H1 (cell line): ENCODE data around the gene PRR22. TPM values are rescaled to one million over a fixed set of nuclear protein-coding genes. Genes with fewer than 3 reads are reported as not detected.

Experiments
- BACH1 ChIP-seq: IDR thresholded peaks from 2 replicates; pipeline ENCODE4 v1.6.1; 2012; ENCODE audit warnings: low read length, improper control_type of control experiment
- KDM4A ChIP-seq: IDR thresholded peaks from one replicate; pipeline ENCODE4 v1.7.1; 2012; ENCODE audit warnings: low read depth, mild to moderate bottlenecking, moderate library complexity, low read length, inconsistent platforms; ENCODE audit not compliant: severe bottlenecking
- RNF2 ChIP-seq: fragments of 200-900, 300-1000 bp; sonication (generic); IDR thresholded peaks from 2 replicates; pipeline ENCODE4 v1.7.1; 2016; ENCODE audit warnings: borderline replicate concordance, low read depth, mild to moderate bottlenecking, antibody characterized with exemption, low read length; ENCODE audit not compliant: poor library complexity, severe bottlenecking; ENCODE audit errors: missing control alignments
- ZNF274 ChIP-seq: IDR thresholded peaks from 2 replicates; pipeline ENCODE4 v1.7.0; 2012; ENCODE audit warnings: low read length, borderline replicate concordance; ENCODE audit errors: extremely low read depth
- polyA plus RNA-seq, 7 experiments: library from polyadenylated mRNA; depleted of rRNA in 3 of 7; stranded (reverse) in 5 of 7; unstranded in 2 of 7; fragments of >200 nt in 5 of 7; fragments of 200-250 nt in 2 of 7; gene quantifications; 1 replicate in 5 of 7; 2 replicates in 1 of 7; 4 replicates in 1 of 7; pipeline versions ENCODE4 v1.2.1 to v1.2.3, GENCODE V29; 2011 to 2013; ENCODE audit warnings: missing spikeins in 2 of 7, mixed read lengths in 2 of 7
- total RNA-seq: library from RNA; stranded (reverse); fragmentation: NEBNext Ultra II Directional; extraction: Animal tissue kit (Norgen Biotek cat#: 25700); gene quantifications from 2 replicates; pipeline ENCODE4 v1.2.1, GENCODE V29; 2021
- TF ChIP-seq, protein P1 (sequence below): fragments of 300-600 bp; sonication (generic); IDR thresholded peaks from 2 replicates; pipeline ENCODE4 v1.7.1; 2012; ENCODE audit warnings: low read length, moderate library complexity, mild to moderate bottlenecking, inconsistent platforms; ENCODE audit not compliant: insufficient replicate concordance
- TF ChIP-seq, protein P2 (sequence below), 3 experiments: IDR thresholded peaks; 1 replicate in 2 of 3; 2 replicates in 1 of 3; pipeline versions ENCODE4 v1.5.1 to v1.6.1; 2011; ENCODE audit warnings: low read length in 3 of 3, mild to moderate bottlenecking in 3 of 3, inconsistent platforms in 2 of 3, low read depth in 1 of 3, moderate library complexity in 1 of 3; ENCODE audit not compliant: insufficient read depth in 1 of 3; ENCODE audit errors: control extremely low read depth in 1 of 3

The PRR22 gene
- total and polyA plus RNA-seq, 2 of the 8 experiments (the other 6 are each of a cell fraction or from before 2014, with no cell fraction given), result 1.9 to 2.1 TPM

DNA sequence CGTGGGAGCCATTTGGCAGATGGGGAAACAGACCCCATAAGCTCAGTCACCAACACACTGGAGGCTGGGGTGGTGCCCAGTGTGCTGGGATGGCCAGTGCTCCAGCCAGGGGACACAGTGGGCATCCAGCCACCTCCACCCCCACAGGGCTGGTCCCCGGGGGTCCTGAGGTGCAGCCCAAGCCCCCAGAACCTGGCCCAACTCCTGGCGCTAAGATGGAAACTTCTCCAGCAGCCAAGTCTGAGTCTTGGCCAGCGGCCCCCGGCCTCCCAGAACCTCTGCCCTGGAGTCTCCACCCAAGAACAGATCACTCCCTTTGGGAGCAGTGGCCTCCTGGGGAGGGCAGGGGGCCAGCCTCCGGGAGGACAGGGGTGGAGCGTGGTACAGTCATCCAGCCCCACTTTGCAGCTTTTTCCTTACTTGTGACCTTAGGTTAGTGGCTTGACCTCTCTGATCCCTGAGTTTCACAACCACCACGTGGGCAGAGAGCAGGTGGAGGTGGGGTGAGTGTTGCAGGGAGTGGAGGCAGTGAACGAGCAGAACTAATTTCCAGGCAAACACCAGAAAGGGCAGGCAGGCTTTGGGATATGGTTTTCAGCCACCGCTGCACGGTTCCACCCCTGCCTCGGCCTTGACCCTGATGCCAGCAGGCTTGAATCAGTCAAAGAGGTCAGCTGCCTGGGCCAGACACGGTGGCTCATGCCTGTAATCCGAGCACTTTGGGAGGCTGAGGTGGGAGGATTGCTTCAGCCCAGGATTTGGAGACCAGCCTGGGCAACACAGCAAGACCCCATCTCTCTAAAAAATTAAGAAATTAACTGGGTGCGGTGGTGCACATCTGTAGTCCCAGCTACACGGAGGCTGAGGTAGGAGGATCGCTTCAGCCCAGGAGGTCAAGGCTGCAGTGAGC is 16.1 kb upstream of the PRR22 start (continued):
- TF ChIP-seq, protein P1, sequence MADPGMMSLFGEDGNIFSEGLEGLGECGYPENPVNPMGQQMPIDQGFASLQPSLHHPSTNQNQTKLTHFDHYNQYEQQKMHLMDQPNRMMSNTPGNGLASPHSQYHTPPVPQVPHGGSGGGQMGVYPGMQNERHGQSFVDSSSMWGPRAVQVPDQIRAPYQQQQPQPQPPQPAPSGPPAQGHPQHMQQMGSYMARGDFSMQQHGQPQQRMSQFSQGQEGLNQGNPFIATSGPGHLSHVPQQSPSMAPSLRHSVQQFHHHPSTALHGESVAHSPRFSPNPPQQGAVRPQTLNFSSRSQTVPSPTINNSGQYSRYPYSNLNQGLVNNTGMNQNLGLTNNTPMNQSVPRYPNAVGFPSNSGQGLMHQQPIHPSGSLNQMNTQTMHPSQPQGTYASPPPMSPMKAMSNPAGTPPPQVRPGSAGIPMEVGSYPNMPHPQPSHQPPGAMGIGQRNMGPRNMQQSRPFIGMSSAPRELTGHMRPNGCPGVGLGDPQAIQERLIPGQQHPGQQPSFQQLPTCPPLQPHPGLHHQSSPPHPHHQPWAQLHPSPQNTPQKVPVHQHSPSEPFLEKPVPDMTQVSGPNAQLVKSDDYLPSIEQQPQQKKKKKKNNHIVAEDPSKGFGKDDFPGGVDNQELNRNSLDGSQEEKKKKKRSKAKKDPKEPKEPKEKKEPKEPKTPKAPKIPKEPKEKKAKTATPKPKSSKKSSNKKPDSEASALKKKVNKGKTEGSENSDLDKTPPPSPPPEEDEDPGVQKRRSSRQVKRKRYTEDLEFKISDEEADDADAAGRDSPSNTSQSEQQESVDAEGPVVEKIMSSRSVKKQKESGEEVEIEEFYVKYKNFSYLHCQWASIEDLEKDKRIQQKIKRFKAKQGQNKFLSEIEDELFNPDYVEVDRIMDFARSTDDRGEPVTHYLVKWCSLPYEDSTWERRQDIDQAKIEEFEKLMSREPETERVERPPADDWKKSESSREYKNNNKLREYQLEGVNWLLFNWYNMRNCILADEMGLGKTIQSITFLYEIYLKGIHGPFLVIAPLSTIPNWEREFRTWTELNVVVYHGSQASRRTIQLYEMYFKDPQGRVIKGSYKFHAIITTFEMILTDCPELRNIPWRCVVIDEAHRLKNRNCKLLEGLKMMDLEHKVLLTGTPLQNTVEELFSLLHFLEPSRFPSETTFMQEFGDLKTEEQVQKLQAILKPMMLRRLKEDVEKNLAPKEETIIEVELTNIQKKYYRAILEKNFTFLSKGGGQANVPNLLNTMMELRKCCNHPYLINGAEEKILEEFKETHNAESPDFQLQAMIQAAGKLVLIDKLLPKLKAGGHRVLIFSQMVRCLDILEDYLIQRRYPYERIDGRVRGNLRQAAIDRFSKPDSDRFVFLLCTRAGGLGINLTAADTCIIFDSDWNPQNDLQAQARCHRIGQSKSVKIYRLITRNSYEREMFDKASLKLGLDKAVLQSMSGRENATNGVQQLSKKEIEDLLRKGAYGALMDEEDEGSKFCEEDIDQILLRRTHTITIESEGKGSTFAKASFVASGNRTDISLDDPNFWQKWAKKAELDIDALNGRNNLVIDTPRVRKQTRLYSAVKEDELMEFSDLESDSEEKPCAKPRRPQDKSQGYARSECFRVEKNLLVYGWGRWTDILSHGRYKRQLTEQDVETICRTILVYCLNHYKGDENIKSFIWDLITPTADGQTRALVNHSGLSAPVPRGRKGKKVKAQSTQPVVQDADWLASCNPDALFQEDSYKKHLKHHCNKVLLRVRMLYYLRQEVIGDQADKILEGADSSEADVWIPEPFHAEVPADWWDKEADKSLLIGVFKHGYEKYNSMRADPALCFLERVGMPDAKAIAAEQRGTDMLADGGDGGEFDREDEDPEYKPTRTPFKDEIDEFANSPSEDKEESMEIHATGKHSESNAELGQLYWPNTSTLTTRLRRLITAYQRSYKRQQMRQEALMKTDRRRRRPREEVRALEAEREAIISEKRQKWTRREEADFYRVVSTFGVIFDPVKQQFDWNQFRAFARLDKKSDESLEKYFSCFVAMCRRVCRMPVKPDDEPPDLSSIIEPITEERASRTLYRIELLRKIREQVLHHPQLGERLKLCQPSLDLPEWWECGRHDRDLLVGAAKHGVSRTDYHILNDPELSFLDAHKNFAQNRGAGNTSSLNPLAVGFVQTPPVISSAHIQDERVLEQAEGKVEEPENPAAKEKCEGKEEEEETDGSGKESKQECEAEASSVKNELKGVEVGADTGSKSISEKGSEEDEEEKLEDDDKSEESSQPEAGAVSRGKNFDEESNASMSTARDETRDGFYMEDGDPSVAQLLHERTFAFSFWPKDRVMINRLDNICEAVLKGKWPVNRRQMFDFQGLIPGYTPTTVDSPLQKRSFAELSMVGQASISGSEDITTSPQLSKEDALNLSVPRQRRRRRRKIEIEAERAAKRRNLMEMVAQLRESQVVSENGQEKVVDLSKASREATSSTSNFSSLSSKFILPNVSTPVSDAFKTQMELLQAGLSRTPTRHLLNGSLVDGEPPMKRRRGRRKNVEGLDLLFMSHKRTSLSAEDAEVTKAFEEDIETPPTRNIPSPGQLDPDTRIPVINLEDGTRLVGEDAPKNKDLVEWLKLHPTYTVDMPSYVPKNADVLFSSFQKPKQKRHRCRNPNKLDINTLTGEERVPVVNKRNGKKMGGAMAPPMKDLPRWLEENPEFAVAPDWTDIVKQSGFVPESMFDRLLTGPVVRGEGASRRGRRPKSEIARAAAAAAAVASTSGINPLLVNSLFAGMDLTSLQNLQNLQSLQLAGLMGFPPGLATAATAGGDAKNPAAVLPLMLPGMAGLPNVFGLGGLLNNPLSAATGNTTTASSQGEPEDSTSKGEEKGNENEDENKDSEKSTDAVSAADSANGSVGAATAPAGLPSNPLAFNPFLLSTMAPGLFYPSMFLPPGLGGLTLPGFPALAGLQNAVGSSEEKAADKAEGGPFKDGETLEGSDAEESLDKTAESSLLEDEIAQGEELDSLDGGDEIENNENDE, result no peak
- no peak for TF ChIP-seq ZNF274
- TF ChIP-seq KDM4A, result no peak
- TF ChIP-seq, protein P2, sequence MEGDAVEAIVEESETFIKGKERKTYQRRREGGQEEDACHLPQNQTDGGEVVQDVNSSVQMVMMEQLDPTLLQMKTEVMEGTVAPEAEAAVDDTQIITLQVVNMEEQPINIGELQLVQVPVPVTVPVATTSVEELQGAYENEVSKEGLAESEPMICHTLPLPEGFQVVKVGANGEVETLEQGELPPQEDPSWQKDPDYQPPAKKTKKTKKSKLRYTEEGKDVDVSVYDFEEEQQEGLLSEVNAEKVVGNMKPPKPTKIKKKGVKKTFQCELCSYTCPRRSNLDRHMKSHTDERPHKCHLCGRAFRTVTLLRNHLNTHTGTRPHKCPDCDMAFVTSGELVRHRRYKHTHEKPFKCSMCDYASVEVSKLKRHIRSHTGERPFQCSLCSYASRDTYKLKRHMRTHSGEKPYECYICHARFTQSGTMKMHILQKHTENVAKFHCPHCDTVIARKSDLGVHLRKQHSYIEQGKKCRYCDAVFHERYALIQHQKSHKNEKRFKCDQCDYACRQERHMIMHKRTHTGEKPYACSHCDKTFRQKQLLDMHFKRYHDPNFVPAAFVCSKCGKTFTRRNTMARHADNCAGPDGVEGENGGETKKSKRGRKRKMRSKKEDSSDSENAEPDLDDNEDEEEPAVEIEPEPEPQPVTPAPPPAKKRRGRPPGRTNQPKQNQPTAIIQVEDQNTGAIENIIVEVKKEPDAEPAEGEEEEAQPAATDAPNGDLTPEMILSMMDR (IDR thresholded peaks at IDR 0.05; ENCODE audit: control extremely low read depth in 1 of 3, insufficient read depth in 1 of 3, low read depth in 1 of 3, low read length in 3 of 3), result no peak
- TF ChIP-seq BACH1, result no peak
- TF ChIP-seq RNF2, result no peak
